Fibroblast of lung (primary cell): ENCODE data around the gene SORL1.

Source experiments
- CTCF ChIP-seq, 2 donors: IDR thresholded peaks in 1 of 2; conservative IDR thresholded peaks in 1 of 2; 1 replicate in 1 of 2; 2 replicates in 1 of 2; pipeline ENCODE4 v1.5.1; 2011 to 2012; ENCODE audit warnings: low read length in 2 of 2, control low read depth in 1 of 2, inconsistent platforms in 1 of 2, low read depth in 1 of 2, mild to moderate bottlenecking in 1 of 2
- EZH2 ChIP-seq: IDR thresholded peaks from 2 replicates; pipeline ENCODE4 v1.5.1; 2012; ENCODE audit warnings: low read length, control low read depth, mild to moderate bottlenecking; ENCODE audit errors: missing control alignments

GRCh38 chr11:121467471-121467870, 15.4 kb downstream of the SORL1 start:
- no peak for TF ChIP-seq CTCF (conservative IDR thresholded peaks at IDR 0.05 in 1 of 2, IDR thresholded peaks at IDR 0.05 in 1 of 2; ENCODE audit: low read depth in 1 of 2, low read length in 2 of 2)
- TF ChIP-seq EZH2 = no peak
